Effector memory CD4-positive, alpha-beta T cell (primary cell): ENCODE data around the gene C19orf33.
A peak's percentile ranks its signal among the peaks of the same experiment; 100 is the strongest.

Source experiments
- DNase-seq, 3 donors: peaks; one replicate each; pipeline ENCODE4 v3.0.0-alpha.2; 2020
- H3K27ac ChIP-seq: 2 replicates; pipeline ENCODE4 v1.7.0; 2013; ENCODE audit warnings: mild to moderate bottlenecking, low read length, moderate library complexity; ENCODE audit not compliant: insufficient read depth, poor library complexity, severe bottlenecking
- H3K27me3 ChIP-seq: replicated peaks from 2 replicates; pipeline ENCODE4 v1.7.0; 2013; ENCODE audit warnings: mild to moderate bottlenecking, low read length; ENCODE audit not compliant: insufficient read depth, control insufficient read depth, poor library complexity, severe bottlenecking
- H3K36me3 ChIP-seq: 2 replicates; pipeline ENCODE4 v1.7.0; 2013; ENCODE audit warnings: mild to moderate bottlenecking, low read length, moderate library complexity; ENCODE audit not compliant: control insufficient read depth, insufficient read depth
- H3K4me1 ChIP-seq: 2 replicates; pipeline ENCODE4 v1.7.0; 2013; ENCODE audit warnings: low read length, mild to moderate bottlenecking; ENCODE audit not compliant: control insufficient read depth, insufficient read depth, poor library complexity, severe bottlenecking
- H3K4me3 ChIP-seq: 2 replicates; pipeline ENCODE4 v1.7.0; 2013; ENCODE audit warnings: low read length, low read depth, mild to moderate bottlenecking; ENCODE audit not compliant: insufficient read depth, poor library complexity, severe bottlenecking
- H3K9me3 ChIP-seq: 2 replicates; pipeline ENCODE4 v1.7.0; 2013; ENCODE audit warnings: mild to moderate bottlenecking, low read length, moderate library complexity; ENCODE audit not compliant: control insufficient read depth

C19orf33 gene

GRCh38 chr19:38319421-38320258 lies 15.6 kb downstream of the C19orf33 start, which contains the start of gene KCNK6:
Gene KCNK6, plus strand, starts transcription at chr19:38319845. Its CDS starts 106 bp downstream, at chr19:38319951.
- peaks cover 9% of the 10 kb centered on the region for H3K36me3 ChIP-seq
- H3K9me3 ChIP-seq = no peaks in the 10 kb centered on the region
- no peaks in the 10 kb centered on the region for H3K27me3 ChIP-seq
- H3K4me1 ChIP-seq = peaks cover 43% of the 10 kb centered on the region
- peak; percentile 23 to 36 (median 25) for DNase-seq
- H3K4me3 ChIP-seq = peak within 1 kb of the TSS; percentile 69
- H3K27ac ChIP-seq = peak within 1 kb of the TSS; percentile 56

- H3K27me3 ChIP-seq = no peaks in the 10 kb centered on the region
- no peak overlapping the region for H3K4me3 ChIP-seq
- H3K27ac ChIP-seq = no peak overlapping the region
- peaks cover 13% of the 10 kb centered on the region for H3K36me3 ChIP-seq
- no peaks in the 10 kb centered on the region for H3K9me3 ChIP-seq
- DNase-seq = no peak
- H3K4me1 ChIP-seq = peaks cover 38% of the 10 kb centered on the region
Measured at GRCh38 chr19:38320969-38321339, 16.9 kb downstream of the C19orf33 start.

GRCh38 chr19:38321646-38322196 lies 17.7 kb downstream of the C19orf33 start:
- H3K27ac ChIP-seq = no peak overlapping the region
- H3K4me3 ChIP-seq = no peak overlapping the region
- no peaks in the 10 kb centered on the region for H3K27me3 ChIP-seq
- H3K4me1 ChIP-seq = peaks cover 30% of the 10 kb centered on the region
- DNase-seq = no peak
- H3K9me3 ChIP-seq = no peaks in the 10 kb centered on the region
- peaks cover 19% of the 10 kb centered on the region for H3K36me3 ChIP-seq

- H3K27ac ChIP-seq = no peak overlapping the region
- peaks cover 22% of the 10 kb centered on the region for H3K4me1 ChIP-seq
- no peak for DNase-seq
- no peaks in the 10 kb centered on the region for H3K27me3 ChIP-seq
- peaks cover 32% of the 10 kb centered on the region for H3K36me3 ChIP-seq
- H3K4me3 ChIP-seq = no peak overlapping the region
- H3K9me3 ChIP-seq = no peaks in the 10 kb centered on the region
Measured at GRCh38 chr19:38323291-38323690, 19.2 kb downstream of the C19orf33 start.

GRCh38 chr19:38324431-38324830 lies 20.4 kb downstream of the C19orf33 start:
- DNase-seq = no peak
- peaks cover 17% of the 10 kb centered on the region for H3K4me1 ChIP-seq
- H3K36me3 ChIP-seq = peaks cover 32% of the 10 kb centered on the region
- no peaks in the 10 kb centered on the region for H3K9me3 ChIP-seq
- H3K27ac ChIP-seq = no peak overlapping the region
- H3K27me3 ChIP-seq = no peaks in the 10 kb centered on the region
- H3K4me3 ChIP-seq = no peak overlapping the region

- no peaks in the 10 kb centered on the region for H3K9me3 ChIP-seq
- H3K4me1 ChIP-seq = no peaks in the 10 kb centered on the region
- H3K27ac ChIP-seq = no peak overlapping the region
- DNase-seq = no peak
- no peaks in the 10 kb centered on the region for H3K27me3 ChIP-seq
- H3K36me3 ChIP-seq = peaks cover 32% of the 10 kb centered on the region
- no peak overlapping the region for H3K4me3 ChIP-seq
Measured at GRCh38 chr19:38326591-38326990, 22.5 kb downstream of the C19orf33 start.

GRCh38 chr19:38329651-38330050 lies 25.6 kb downstream of the C19orf33 start:
- Histone ChIP-seq H3K27ac (no peak overlapping the region), H3K4me1 (no peaks in the 10 kb centered on the region), H3K27me3 (no peaks in the 10 kb centered on the region)

GRCh38 chr19:38331728-38332127 lies 27.7 kb downstream of the C19orf33 start:
- H3K27me3 ChIP-seq = no peaks in the 10 kb centered on the region
- no peaks in the 10 kb centered on the region for H3K4me1 ChIP-seq
- no peaks in the 10 kb centered on the region for H3K9me3 ChIP-seq
- no peak overlapping the region for H3K4me3 ChIP-seq
- DNase-seq = no peak
- H3K36me3 ChIP-seq = peaks cover 13% of the 10 kb centered on the region
- no peak overlapping the region for H3K27ac ChIP-seq

More at GRCh38 chr19:38329651-38330050, 25.6 kb downstream of the C19orf33 start:
- Histone ChIP-seq H3K4me3 (no peak overlapping the region), H3K36me3 (peaks cover 23% of the 10 kb centered on the region), H3K9me3 (no peaks in the 10 kb centered on the region)
- DNase-seq = no peak

GRCh38 chr19:38333245-38333644 lies 29.2 kb downstream of the C19orf33 start:
- Histone ChIP-seq H3K27me3 (no peaks in the 10 kb centered on the region), H3K36me3 (no peaks in the 10 kb centered on the region), H3K4me3 (no peak overlapping the region), H3K9me3 (no peaks in the 10 kb centered on the region), H3K4me1 (peaks cover 7% of the 10 kb centered on the region), H3K27ac (no peak overlapping the region)
- DNase-seq = no peak

- H3K9me3 ChIP-seq = no peaks in the 10 kb centered on the region
- H3K4me1 ChIP-seq = peaks cover 7% of the 10 kb centered on the region
- no peaks in the 10 kb centered on the region for H3K27me3 ChIP-seq
- H3K36me3 ChIP-seq = no peaks in the 10 kb centered on the region
- H3K27ac ChIP-seq = peak overlapping the region; percentile 73
- H3K4me3 ChIP-seq = peak overlapping the region; percentile 62
- peak; percentile 86 to 91 (median 90) for DNase-seq
Measured at GRCh38 chr19:38335949-38336637, 32.0 kb downstream of the C19orf33 start.
